NCI-H2227 (cell line): ENCODE measurements around the gene PRDX6.
"Not testable (repeated sequence)": the region's sequence is repeated elsewhere in the genome, so short reads cannot be mapped to it uniquely, and the experiment has no call there.

Experiments used
- DNase-seq: peaks from one replicate; lab custom pipeline; 2025; ENCODE audit not compliant: unreplicated experiment; lab: John Stamatoyannopoulos, UW

Gene PRDX6

GRCh38 chr1:173495609-173496267, 18.6 kb downstream of the PRDX6 start:
- DNase-seq: no peak

- no peak for DNase-seq
Measured at GRCh38 chr1:173496757-173497320, 19.7 kb downstream of the PRDX6 start.

GRCh38 chr1:173499729-173500128, 22.6 kb downstream of the PRDX6 start:
- DNase-seq: no peak

DNA sequence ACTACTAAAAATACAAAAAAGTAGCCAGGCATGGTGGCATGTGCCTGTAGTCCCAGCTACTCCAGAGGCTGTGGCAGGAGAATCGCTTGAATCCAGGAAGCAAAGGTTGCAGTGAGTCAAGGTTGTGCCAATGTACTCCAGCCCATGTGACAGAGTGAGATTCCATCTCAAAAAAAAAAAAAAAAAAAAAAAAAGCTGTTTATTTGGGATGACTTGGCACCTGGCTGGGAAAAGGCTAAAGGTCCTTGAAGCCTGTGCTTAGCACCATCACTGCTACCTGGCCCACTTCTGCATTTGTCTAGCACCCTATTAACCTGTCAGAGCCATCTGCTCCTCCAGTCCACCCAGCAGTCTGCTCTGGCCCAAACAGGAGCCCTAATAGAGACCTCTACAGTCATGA, 25.0 kb downstream of the PRDX6 start:
- no peak for DNase-seq

DNA sequence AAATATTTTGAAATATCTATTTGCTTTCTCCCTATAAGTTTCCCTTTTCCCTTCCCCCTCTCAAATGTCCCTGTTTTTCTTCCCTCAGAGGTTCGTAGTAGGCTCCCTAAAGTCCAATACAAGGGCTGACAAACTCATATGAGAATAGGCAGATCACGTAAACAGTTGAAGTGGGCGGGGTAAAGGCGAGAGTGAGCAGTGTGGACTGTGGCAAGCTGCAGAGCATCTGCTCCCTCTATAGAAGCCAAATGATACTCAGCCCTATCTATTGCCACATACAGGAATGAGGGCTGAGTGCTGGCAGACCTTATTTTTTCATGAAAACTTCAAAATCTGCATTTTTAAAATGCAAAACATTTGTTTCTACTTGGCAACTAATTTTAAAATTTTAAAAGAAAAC, 26.3 kb downstream of the PRDX6 start:
- DNase-seq: no peak

DNA sequence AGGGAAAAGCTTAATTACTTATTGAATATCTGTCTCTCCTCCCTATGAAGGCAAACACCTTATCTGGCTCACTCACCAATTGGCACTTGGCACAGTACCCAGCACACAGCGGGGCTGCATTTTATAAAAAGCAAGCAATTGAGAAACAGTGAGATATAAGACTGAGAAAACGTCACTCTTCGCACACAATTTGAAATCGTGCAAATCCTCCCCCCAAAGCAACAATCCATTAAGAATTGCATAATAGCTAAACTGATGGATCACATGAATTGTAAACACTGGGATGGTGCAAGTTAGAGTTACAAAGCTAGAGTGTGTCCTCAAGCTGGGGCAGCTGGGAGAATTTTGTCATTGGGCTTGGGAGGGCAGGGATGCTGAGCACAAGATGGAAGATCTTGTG, 27.1 kb downstream of the PRDX6 start:
- no peak for DNase-seq

GRCh38 chr1:173505391-173505790, 28.3 kb downstream of the PRDX6 start:
- DNase-seq: no peak

GRCh38 chr1:173506437-173506836, 29.3 kb downstream of the PRDX6 start:
- no peak for DNase-seq

GRCh38 chr1:173507205-173507846, 30.2 kb downstream of the PRDX6 start:
- no peak for DNase-seq

DNA sequence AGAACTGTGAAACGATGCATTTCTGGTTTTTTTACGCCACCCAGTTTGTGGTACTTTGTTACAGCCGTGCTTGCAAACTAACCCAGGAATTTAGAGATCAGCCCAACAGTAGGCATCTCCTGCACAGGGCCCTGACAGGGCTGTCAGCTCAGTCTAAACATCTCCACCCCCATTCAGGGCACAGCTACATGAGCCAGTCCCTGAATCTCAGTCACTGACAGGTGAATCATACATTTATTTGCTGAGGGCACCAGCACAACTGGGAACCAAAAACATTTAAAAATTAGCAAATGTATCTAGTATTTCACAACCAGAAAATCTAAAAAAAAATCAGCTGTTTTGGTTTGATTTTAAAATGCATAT, 30.7 kb downstream of the PRDX6 start:
- DNase-seq: no peak

- DNase-seq: no peak
Measured at GRCh38 chr1:173508541-173508940, 31.4 kb downstream of the PRDX6 start.

- no peak for DNase-seq
Measured at GRCh38 chr1:173509797-173510196, 32.7 kb downstream of the PRDX6 start.

DNA sequence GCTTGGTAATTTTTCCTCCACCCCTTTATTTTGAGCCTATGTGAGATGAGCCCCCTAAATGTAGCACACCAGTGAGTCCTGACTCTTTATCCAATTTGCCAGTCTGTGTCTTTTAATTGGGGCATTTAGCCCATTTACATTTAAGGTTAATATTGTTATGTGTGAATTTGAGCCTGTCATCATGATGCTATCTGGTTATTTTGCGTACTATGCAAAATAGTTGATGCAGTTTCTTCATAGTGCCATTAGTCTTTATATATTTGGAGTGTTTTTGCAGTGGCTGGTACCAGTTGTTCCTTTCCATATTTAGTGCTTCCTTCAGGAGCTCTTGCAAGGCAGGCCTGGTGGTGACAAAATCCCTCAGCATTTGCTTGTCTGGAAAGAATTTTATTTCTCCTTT, 37.4 kb downstream of the PRDX6 start:
- not testable (repeated sequence) for DNase-seq

- no peak for DNase-seq
Measured at GRCh38 chr1:173520799-173521198, 43.7 kb downstream of the PRDX6 start.

- no peak for DNase-seq
Measured at GRCh38 chr1:173523329-173523728, 46.2 kb downstream of the PRDX6 start.

DNA sequence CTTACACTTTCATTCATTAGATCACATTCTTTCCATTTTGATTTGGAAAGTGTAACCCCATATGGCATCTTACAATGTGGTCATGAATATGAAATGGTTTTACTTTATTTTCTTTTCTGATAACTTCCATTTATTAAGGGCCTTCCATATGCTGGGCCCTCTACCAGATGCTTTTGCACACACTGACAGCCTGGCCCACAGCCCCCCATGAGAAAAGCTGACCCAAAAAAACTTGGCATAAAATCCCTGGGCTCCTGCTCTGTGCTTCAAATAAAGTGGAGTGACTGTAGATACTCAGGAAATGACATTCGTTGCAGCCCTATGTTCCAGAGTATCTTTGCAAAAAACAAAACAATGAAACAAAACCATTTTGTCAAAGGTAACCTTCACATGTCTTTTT, 48.8 kb downstream of the PRDX6 start:
- no peak for DNase-seq

- no peak for DNase-seq
Measured at GRCh38 chr1:173527151-173527826, 50.2 kb downstream of the PRDX6 start.

GRCh38 chr1:173529106-173529505, 52.0 kb downstream of the PRDX6 start:
- DNase-seq: no peak

GRCh38 chr1:173530795-173531693, 53.9 kb downstream of the PRDX6 start:
- no peak for DNase-seq

DNA sequence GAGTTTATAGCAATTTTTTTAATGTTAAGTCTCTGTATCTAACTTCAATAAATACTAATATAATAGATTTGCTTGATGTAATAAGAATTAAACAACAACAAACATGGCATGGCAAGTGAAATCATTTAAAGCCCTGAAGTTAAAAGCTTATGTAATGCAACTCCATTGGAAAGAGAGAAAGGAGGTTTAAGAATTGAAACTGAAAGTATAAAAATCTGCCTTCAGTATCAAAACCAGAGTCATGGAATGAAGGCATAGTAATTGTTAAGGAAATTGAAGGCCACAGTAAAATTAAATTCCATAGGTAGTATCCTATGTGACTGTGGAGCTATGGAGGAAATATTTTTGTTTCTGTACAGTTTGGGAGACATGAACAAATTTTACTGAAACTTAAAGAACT, 55.1 kb downstream of the PRDX6 start:
- DNase-seq: no peak

GRCh38 chr1:173536223-173536622, 59.1 kb downstream of the PRDX6 start:
- no peak for DNase-seq
